Ectodermal cell (in vitro differentiated cells): Measurements from ENCODE around the gene SLCO3A1.

Experiments used
- H3K27ac ChIP-seq: 2 replicates; pipeline ENCODE4 v1.7.0; 2013; ENCODE audit warnings: mild to moderate bottlenecking, low read depth, low read length; ENCODE audit not compliant: insufficient read depth, poor library complexity, severe bottlenecking
- H3K27me3 ChIP-seq: 2 replicates; pipeline ENCODE4 v1.7.0; 2013; ENCODE audit warnings: mild to moderate bottlenecking, low read length; ENCODE audit not compliant: insufficient read depth, control insufficient read depth, poor library complexity, severe bottlenecking
- H3K36me3 ChIP-seq: one replicate; pipeline ENCODE4 v1.7.0; 2013; ENCODE audit warnings: low read length; ENCODE audit not compliant: control insufficient read depth, insufficient read depth
- H3K4me1 ChIP-seq: one replicate; pipeline ENCODE4 v1.7.0; 2013; ENCODE audit warnings: low read length; ENCODE audit not compliant: control insufficient read depth, insufficient read depth
- H3K4me3 ChIP-seq: 2 replicates; pipeline ENCODE4 v1.7.0; 2013; ENCODE audit warnings: low read depth, low read length, control low read depth; ENCODE audit not compliant: insufficient read depth
- H3K9me3 ChIP-seq: 2 replicates; pipeline ENCODE4 v1.7.0; 2013; ENCODE audit warnings: mild to moderate bottlenecking, low read length, moderate library complexity; ENCODE audit not compliant: control insufficient read depth
- WGBS, 2 experiments: methylation state at CpG; one replicate each; pipeline ENCODE4 v1.1.7; 2013; ENCODE audit warnings: missing lambda C conversion rate in 2 of 2; 5-methylcytosine and 5-hydroxymethylcytosine counted together

Gene SLCO3A1

GRCh38 chr15:92021792-92022191 lies 168.3 kb downstream of the SLCO3A1 start:
- WGBS, 2 experiments = 93% methylated on average over 5 of the region's 5 CpGs

GRCh38 chr15:92023965-92024364 lies 170.5 kb downstream of the SLCO3A1 start:
- H3K27ac ChIP-seq = no peak overlapping the region
- WGBS, 2 experiments = 82 to 92% methylated on average over 1 of the region's 1 CpG
- no peaks in the 10 kb centered on the region for H3K9me3 ChIP-seq
- H3K4me1 ChIP-seq = peaks cover 10% of the 10 kb centered on the region
- no peak overlapping the region for H3K4me3 ChIP-seq
- no peaks in the 10 kb centered on the region for H3K27me3 ChIP-seq
- H3K36me3 ChIP-seq = no peaks in the 10 kb centered on the region

More at GRCh38 chr15:92021792-92022191, 168.3 kb downstream of the SLCO3A1 start:
- H3K27ac ChIP-seq = no peak overlapping the region
- no peaks in the 10 kb centered on the region for H3K9me3 ChIP-seq
- no peaks in the 10 kb centered on the region for H3K27me3 ChIP-seq
- no peak overlapping the region for H3K4me3 ChIP-seq
- no peaks in the 10 kb centered on the region for H3K36me3 ChIP-seq
- H3K4me1 ChIP-seq = no peaks in the 10 kb centered on the region

- WGBS, 2 experiments = 93 to 95% methylated on average over 10 of the region's 10 CpGs
- no peak overlapping the region for H3K4me3 ChIP-seq
- H3K4me1 ChIP-seq = peaks cover 18% of the 10 kb centered on the region
- no peaks in the 10 kb centered on the region for H3K27me3 ChIP-seq
- H3K27ac ChIP-seq = no peak overlapping the region
- H3K36me3 ChIP-seq = no peaks in the 10 kb centered on the region
- H3K9me3 ChIP-seq = no peaks in the 10 kb centered on the region
These were observed 172.3 kb downstream of the SLCO3A1 start for GRCh38 chr15:92025706-92026270.

GRCh38 chr15:92028389-92028724 lies 174.8 kb downstream of the SLCO3A1 start:
- Histone ChIP-seq H3K27me3 (no peaks in the 10 kb centered on the region), H3K4me1 (peaks cover 23% of the 10 kb centered on the region), H3K9me3 (no peaks in the 10 kb centered on the region), H3K27ac (no peak overlapping the region), H3K4me3 (no peak overlapping the region), H3K36me3 (no peaks in the 10 kb centered on the region)
- WGBS, 2 experiments = 90 to 98% methylated on average over 4 of the region's 4 CpGs

- Histone ChIP-seq H3K27ac (no peak overlapping the region), H3K4me3 (no peak overlapping the region), H3K9me3 (no peaks in the 10 kb centered on the region), H3K36me3 (no peaks in the 10 kb centered on the region), H3K27me3 (no peaks in the 10 kb centered on the region), H3K4me1 (peaks cover 29% of the 10 kb centered on the region)
- WGBS, 2 experiments = 94 to 96% methylated on average over 10 of the region's 10 CpGs
These were observed 176.3 kb downstream of the SLCO3A1 start for GRCh38 chr15:92029767-92030166.

- H3K4me1 ChIP-seq = peaks cover 19% of the 10 kb centered on the region
- no peak overlapping the region for H3K4me3 ChIP-seq
- H3K27ac ChIP-seq = no peak overlapping the region
- H3K27me3 ChIP-seq = no peaks in the 10 kb centered on the region
- no peaks in the 10 kb centered on the region for H3K9me3 ChIP-seq
- WGBS, 2 experiments = 56 to 66% methylated on average over 8 to 9 of the region's 9 CpGs
- no peaks in the 10 kb centered on the region for H3K36me3 ChIP-seq
These were observed 179.8 kb downstream of the SLCO3A1 start for GRCh38 chr15:92033314-92033713.

GRCh38 chr15:92033723-92034122 lies 180.2 kb downstream of the SLCO3A1 start:
- Histone ChIP-seq H3K4me1 (peaks cover 19% of the 10 kb centered on the region), H3K36me3 (no peaks in the 10 kb centered on the region), H3K4me3 (no peak overlapping the region), H3K27ac (no peak overlapping the region), H3K9me3 (no peaks in the 10 kb centered on the region), H3K27me3 (no peaks in the 10 kb centered on the region)
- 92% methylated on average over 8 of the region's 8 CpGs for WGBS, 2 experiments

GRCh38 chr15:92034227-92034626 lies 180.7 kb downstream of the SLCO3A1 start:
- no peaks in the 10 kb centered on the region for H3K36me3 ChIP-seq
- WGBS, 2 experiments = 93 to 95% methylated on average over 7 of the region's 7 CpGs

GRCh38 chr15:92035551-92035950 lies 182.0 kb downstream of the SLCO3A1 start:
- no peaks in the 10 kb centered on the region for H3K36me3 ChIP-seq
- no peaks in the 10 kb centered on the region for H3K9me3 ChIP-seq
- no peak overlapping the region for H3K4me3 ChIP-seq
- H3K27ac ChIP-seq = no peak overlapping the region
- peaks cover 12% of the 10 kb centered on the region for H3K4me1 ChIP-seq
- WGBS, 2 experiments = 44 to 62% methylated on average over 2 to 3 of the region's 3 CpGs
- H3K27me3 ChIP-seq = no peaks in the 10 kb centered on the region

More at GRCh38 chr15:92034227-92034626, 180.7 kb downstream of the SLCO3A1 start:
- Histone ChIP-seq H3K9me3 (no peaks in the 10 kb centered on the region), H3K27me3 (no peaks in the 10 kb centered on the region), H3K27ac (no peak overlapping the region), H3K4me1 (peaks cover 19% of the 10 kb centered on the region), H3K4me3 (no peak overlapping the region)

GRCh38 chr15:92035961-92036360 lies 182.5 kb downstream of the SLCO3A1 start:
- H3K27me3 ChIP-seq = no peaks in the 10 kb centered on the region
- no peak overlapping the region for H3K27ac ChIP-seq
- peaks cover 11% of the 10 kb centered on the region for H3K4me1 ChIP-seq
- 88 to 94% methylated on average over 2 of the region's 2 CpGs for WGBS, 2 experiments
- H3K4me3 ChIP-seq = no peak overlapping the region
- H3K36me3 ChIP-seq = no peaks in the 10 kb centered on the region
- no peaks in the 10 kb centered on the region for H3K9me3 ChIP-seq

- no peak overlapping the region for H3K27ac ChIP-seq
- no peaks in the 10 kb centered on the region for H3K27me3 ChIP-seq
- 80 to 82% methylated on average over 1 of the region's 1 CpG for WGBS, 2 experiments
- H3K36me3 ChIP-seq = no peaks in the 10 kb centered on the region
- H3K4me3 ChIP-seq = no peak overlapping the region
- H3K9me3 ChIP-seq = no peaks in the 10 kb centered on the region
- peaks cover 11% of the 10 kb centered on the region for H3K4me1 ChIP-seq
These were observed 184.0 kb downstream of the SLCO3A1 start for GRCh38 chr15:92037491-92037890.
